GM19324 (cell line): ENCODE data around the gene THY1.
"Not testable (repeated sequence)": the region's sequence is repeated elsewhere in the genome, so short reads cannot be mapped to it uniquely, and the experiment has no call there.

Source experiments
- ATAC-seq: cut with Tn5 transposase; IDR thresholded peaks from one replicate; pipeline ENCODE4 v1.9.1; 2021; ENCODE audit warnings: mild to moderate bottlenecking, moderate library complexity; ENCODE audit not compliant: unreplicated experiment, low FRiP score

THY1 gene

GRCh38 chr11:119419834-119420492 lies 3.0 kb downstream of the THY1 start:
- no peak for ATAC-seq

GRCh38 chr11:119419246-119419645 lies 3.7 kb downstream of the THY1 start:
- ATAC-seq, result no peak

GRCh38 chr11:119418759-119419158 lies 4.2 kb downstream of the THY1 start:
- no peak for ATAC-seq

- ATAC-seq, result no peak
These were observed 5.0 kb downstream of the THY1 start for GRCh38 chr11:119417726-119418540.

- no peak for ATAC-seq
These were observed 6.1 kb downstream of the THY1 start for GRCh38 chr11:119416606-119417580.

GRCh38 chr11:119415966-119416365 lies 7.0 kb downstream of the THY1 start:
- no peak for ATAC-seq

- ATAC-seq, result no peak
These were observed 7.5 kb downstream of the THY1 start for GRCh38 chr11:119415517-119415916.

GRCh38 chr11:119414734-119415133 lies 8.2 kb downstream of the THY1 start:
- ATAC-seq, result no peak

- no peak for ATAC-seq
These were observed 8.7 kb downstream of the THY1 start for GRCh38 chr11:119414321-119414720.

- no peak for ATAC-seq
These were observed 10.9 kb downstream of the THY1 start for GRCh38 chr11:119412072-119412471.

GRCh38 chr11:119410501-119410900 lies 12.5 kb downstream of the THY1 start:
- ATAC-seq, result no peak

GRCh38 chr11:119409731-119410130 lies 13.2 kb downstream of the THY1 start:
- ATAC-seq, result no peak

GRCh38 chr11:119406005-119406404 lies 17.0 kb downstream of the THY1 start:
- no peak for ATAC-seq

- not testable (repeated sequence) for ATAC-seq
These were observed 17.5 kb downstream of the THY1 start for GRCh38 chr11:119405448-119405847.

- no peak for ATAC-seq
These were observed 18.1 kb downstream of the THY1 start for GRCh38 chr11:119404872-119405271.

- ATAC-seq, result no peak
These were observed 20.0 kb downstream of the THY1 start for GRCh38 chr11:119403021-119403420.

- no peak for ATAC-seq
These were observed 20.5 kb downstream of the THY1 start for GRCh38 chr11:119402470-119402869.

GRCh38 chr11:119400860-119401259 lies 22.1 kb downstream of the THY1 start:
- no peak for ATAC-seq

GRCh38 chr11:119397740-119398139 lies 25.2 kb downstream of the THY1 start:
- ATAC-seq, result no peak

- no peak for ATAC-seq
These were observed 26.1 kb downstream of the THY1 start for GRCh38 chr11:119396835-119397234.

- ATAC-seq, result no peak
These were observed 31.7 kb downstream of the THY1 start for GRCh38 chr11:119391275-119391674.
